ENCODE data around the gene ITM2C.

Gene ITM2C

GRCh38 chr2:230898713-230899091, 34.0 kb downstream of the ITM2C start:
- Histone ChIP-seq H3K9me3 (ENCODE audit: insufficient read depth, low read depth, low read length) (peaks cover 6% of the 10 kb centered on the region), H3K18ac (ENCODE audit: low read length) (no peak overlapping the region), H2AFZ (ENCODE audit: insufficient read depth, low read length, poor library complexity) (no peak overlapping the region), H3K4me3 (ENCODE audit: low read depth, low read length) (no peak overlapping the region), H3K27ac (ENCODE audit: low read depth, low read length) (no peak overlapping the region), H2BK120ac (ENCODE audit: insufficient read depth, low read length, poor library complexity) (no peak overlapping the region), H2BK12ac (ENCODE audit: low read length) (no peak overlapping the region), H4K91ac (ENCODE audit: low read depth, low read length) (no peak overlapping the region), H3K27me3 (ENCODE audit: insufficient read depth, low read length) (no peaks in the 10 kb centered on the region), H3K4me1 (ENCODE audit: control insufficient read depth in 1 of 2, insufficient read depth in 2 of 2, low read length in 2 of 2) (no peaks in the 10 kb centered on the region), H3K79me1 (ENCODE audit: low read length) (no peaks in the 10 kb centered on the region), H4K8ac (ENCODE audit: low read depth, low read length) (no peak overlapping the region), H3K79me2 (ENCODE audit: control insufficient read depth, insufficient read depth, low read length, poor library complexity) (no peaks in the 10 kb centered on the region), H4K12ac (ENCODE audit: low read depth, low read length) (no peak overlapping the region), H3K4me2 (ENCODE audit: low read length) (no peak overlapping the region), H3K36me3 (ENCODE audit: control insufficient read depth in 1 of 2, insufficient read depth in 2 of 2, low read length in 2 of 2) (no peaks in the 10 kb centered on the region), H3K9ac (ENCODE audit: low read length) (no peak overlapping the region), H3K4ac (ENCODE audit: low read depth, low read length) (no peak overlapping the region), H3K23ac (ENCODE audit: low read length) (no peak overlapping the region), H2AK5ac (ENCODE audit: low read length) (no peak overlapping the region), H2BK5ac (ENCODE audit: low read depth, low read length, poor library complexity) (no peak overlapping the region), H3K14ac (ENCODE audit: low read length) (no peak overlapping the region)
- no peak for DNase-seq
- WGBS (ENCODE audit: extremely low coverage, insufficient coverage, insufficient read length) = no CpG with 5 or more reads among the region's 8 CpGs

GRCh38 chr2:230899287-230899686, 34.5 kb downstream of the ITM2C start:
- H3K14ac ChIP-seq (ENCODE audit: low read length) = no peak overlapping the region
- no peaks in the 10 kb centered on the region for H3K79me1 ChIP-seq (ENCODE audit: low read length)
- no peak overlapping the region for H3K4me3 ChIP-seq (ENCODE audit: low read depth, low read length)
- no peak for DNase-seq
- H3K23ac ChIP-seq (ENCODE audit: low read length) = no peak overlapping the region
- H3K4ac ChIP-seq (ENCODE audit: low read depth, low read length) = no peak overlapping the region
- H3K27me3 ChIP-seq (ENCODE audit: insufficient read depth, low read length) = no peaks in the 10 kb centered on the region
- no peaks in the 10 kb centered on the region for H3K4me1 ChIP-seq (ENCODE audit: control insufficient read depth in 1 of 2, insufficient read depth in 2 of 2, low read length in 2 of 2)
- H3K9ac ChIP-seq (ENCODE audit: low read length) = no peak overlapping the region
- no peak overlapping the region for H2AK5ac ChIP-seq (ENCODE audit: low read length)
- H2AFZ ChIP-seq (ENCODE audit: insufficient read depth, low read length, poor library complexity) = no peak overlapping the region
- no peak overlapping the region for H3K27ac ChIP-seq (ENCODE audit: low read depth, low read length)
- H3K4me2 ChIP-seq (ENCODE audit: low read length) = no peak overlapping the region
- no peaks in the 10 kb centered on the region for H3K79me2 ChIP-seq (ENCODE audit: control insufficient read depth, insufficient read depth, low read length, poor library complexity)
- no peak overlapping the region for H4K91ac ChIP-seq (ENCODE audit: low read depth, low read length)
- H3K18ac ChIP-seq (ENCODE audit: low read length) = no peak overlapping the region
- peaks cover 6% of the 10 kb centered on the region for H3K9me3 ChIP-seq (ENCODE audit: insufficient read depth, low read depth, low read length)
- no CpG with 5 or more reads among the region's 5 CpGs for WGBS (ENCODE audit: extremely low coverage, insufficient coverage, insufficient read length)
- H2BK12ac ChIP-seq (ENCODE audit: low read length) = no peak overlapping the region
- H3K36me3 ChIP-seq (ENCODE audit: control insufficient read depth in 1 of 2, insufficient read depth in 2 of 2, low read length in 2 of 2) = no peaks in the 10 kb centered on the region
- no peak overlapping the region for H4K8ac ChIP-seq (ENCODE audit: low read depth, low read length)
- H2BK120ac ChIP-seq (ENCODE audit: insufficient read depth, low read length, poor library complexity) = no peak overlapping the region
- no peak overlapping the region for H2BK5ac ChIP-seq (ENCODE audit: low read depth, low read length, poor library complexity)
- no peak overlapping the region for H4K12ac ChIP-seq (ENCODE audit: low read depth, low read length)

- Histone ChIP-seq H3K23ac (ENCODE audit: low read length) (no peak overlapping the region), H3K36me3 (ENCODE audit: control insufficient read depth in 1 of 2, insufficient read depth in 2 of 2, low read length in 2 of 2) (no peaks in the 10 kb centered on the region), H3K9ac (ENCODE audit: low read length) (no peak overlapping the region), H4K8ac (ENCODE audit: low read depth, low read length) (no peak overlapping the region), H2AFZ (ENCODE audit: insufficient read depth, low read length, poor library complexity) (no peak overlapping the region), H3K9me3 (ENCODE audit: insufficient read depth, low read depth, low read length) (peaks cover 6% of the 10 kb centered on the region), H3K4me1 (ENCODE audit: control insufficient read depth in 1 of 2, insufficient read depth in 2 of 2, low read length in 2 of 2) (peaks cover 1 to 2% of the 10 kb centered on the region in 2 experiments), H3K27ac (ENCODE audit: low read depth, low read length) (no peak overlapping the region), H3K4ac (ENCODE audit: low read depth, low read length) (no peak overlapping the region), H3K4me2 (ENCODE audit: low read length) (no peak overlapping the region), H4K12ac (ENCODE audit: low read depth, low read length) (no peak overlapping the region), H3K14ac (ENCODE audit: low read length) (no peak overlapping the region), H3K27me3 (ENCODE audit: insufficient read depth, low read length) (no peaks in the 10 kb centered on the region), H3K4me3 (ENCODE audit: low read depth, low read length) (no peak overlapping the region), H3K18ac (ENCODE audit: low read length) (no peak overlapping the region), H2BK12ac (ENCODE audit: low read length) (no peak overlapping the region), H4K91ac (ENCODE audit: low read depth, low read length) (no peak overlapping the region), H3K79me2 (ENCODE audit: control insufficient read depth, insufficient read depth, low read length, poor library complexity) (no peaks in the 10 kb centered on the region), H3K79me1 (ENCODE audit: low read length) (no peaks in the 10 kb centered on the region), H2BK5ac (ENCODE audit: low read depth, low read length, poor library complexity) (no peak overlapping the region), H2AK5ac (ENCODE audit: low read length) (no peak overlapping the region), H2BK120ac (ENCODE audit: insufficient read depth, low read length, poor library complexity) (no peak overlapping the region)
- no peak for DNase-seq
- WGBS (ENCODE audit: extremely low coverage, insufficient coverage, insufficient read length) = no CpG with 5 or more reads among the region's 4 CpGs
Observed at GRCh38 chr2:230899786-230900185, 35.0 kb downstream of the ITM2C start.

GRCh38 chr2:230900336-230900995, 35.7 kb downstream of the ITM2C start:
- Histone ChIP-seq H3K79me2 (ENCODE audit: control insufficient read depth, insufficient read depth, low read length, poor library complexity) (no peaks in the 10 kb centered on the region), H2BK120ac (ENCODE audit: insufficient read depth, low read length, poor library complexity) (no peak overlapping the region), H3K27me3 (ENCODE audit: insufficient read depth, low read length) (no peaks in the 10 kb centered on the region)

More at GRCh38 chr2:230900336-230900995, 35.7 kb downstream of the ITM2C start:
- no peak overlapping the region for H3K4me3 ChIP-seq (ENCODE audit: low read depth, low read length)
- no peak overlapping the region for H2AFZ ChIP-seq (ENCODE audit: insufficient read depth, low read length, poor library complexity)
- H3K27ac ChIP-seq (ENCODE audit: low read depth, low read length) = no peak overlapping the region
- WGBS (ENCODE audit: extremely low coverage, insufficient coverage, insufficient read length) = no CpG with 5 or more reads among the region's 10 CpGs
- H3K9ac ChIP-seq (ENCODE audit: low read length) = no peak overlapping the region
- H3K4me2 ChIP-seq (ENCODE audit: low read length) = no peak overlapping the region
- no peak overlapping the region for H2BK5ac ChIP-seq (ENCODE audit: low read depth, low read length, poor library complexity)
- no peaks in the 10 kb centered on the region for H3K79me1 ChIP-seq (ENCODE audit: low read length)
- no peak overlapping the region for H2AK5ac ChIP-seq (ENCODE audit: low read length)
- no peak overlapping the region for H3K4ac ChIP-seq (ENCODE audit: low read depth, low read length)
- H3K9me3 ChIP-seq (ENCODE audit: insufficient read depth, low read depth, low read length) = peaks cover 5% of the 10 kb centered on the region
- no peak overlapping the region for H3K14ac ChIP-seq (ENCODE audit: low read length)
- H4K8ac ChIP-seq (ENCODE audit: low read depth, low read length) = no peak overlapping the region
- DNase-seq = no peak
- H3K18ac ChIP-seq (ENCODE audit: low read length) = no peak overlapping the region
- H3K23ac ChIP-seq (ENCODE audit: low read length) = no peak overlapping the region
- no peak overlapping the region for H4K91ac ChIP-seq (ENCODE audit: low read depth, low read length)
- no peak overlapping the region for H4K12ac ChIP-seq (ENCODE audit: low read depth, low read length)
- no peak overlapping the region for H2BK12ac ChIP-seq (ENCODE audit: low read length)
- H3K4me1 ChIP-seq (ENCODE audit: control insufficient read depth in 1 of 2, insufficient read depth in 2 of 2, low read length in 2 of 2) = peaks cover 7 to 8% of the 10 kb centered on the region in 2 experiments
- H3K36me3 ChIP-seq (ENCODE audit: control insufficient read depth in 1 of 2, insufficient read depth in 2 of 2, low read length in 2 of 2) = no peaks in the 10 kb centered on the region

Data from trophoblast cell (in vitro differentiated cells and primary cell).